ENCODE data around the gene TPGS1. TPM values are rescaled to one million over a fixed set of nuclear protein-coding genes. Genes with fewer than 3 reads are reported as not detected.

The TPGS1 gene
- total and polyA plus RNA-seq, 2 donors: 14.3 to 20.4 TPM

DNA sequence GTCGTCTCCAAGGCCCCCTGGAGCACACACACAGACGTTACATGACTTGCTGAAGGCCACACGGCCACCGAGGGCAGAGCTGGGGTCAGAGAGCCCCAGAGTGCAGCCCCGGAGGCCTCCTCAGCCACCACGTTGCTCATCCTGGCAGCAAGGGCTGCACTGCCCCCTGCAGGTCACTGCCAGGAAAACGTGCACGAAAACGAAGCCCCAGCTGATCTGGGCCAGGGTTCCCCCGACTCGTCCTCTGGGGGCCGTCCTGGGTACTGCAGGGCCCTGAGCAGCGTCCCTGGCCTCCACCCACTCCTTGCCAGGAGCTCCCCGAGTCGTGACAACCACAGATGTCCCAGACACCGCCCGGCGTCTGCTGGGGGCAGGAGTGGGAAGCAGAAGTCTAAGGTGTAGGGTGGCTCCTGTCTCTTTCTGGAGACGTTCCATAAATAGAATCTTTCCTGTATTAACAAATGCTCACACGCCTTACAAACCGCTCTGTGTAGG, 3.4 kb downstream of the TPGS1 start:
- Histone ChIP-seq H3K27me3 (ENCODE audit: control insufficient read depth in 2 of 2, insufficient read depth in 1 of 2, low read length in 1 of 2) (peaks cover 0 to 14% of the 10 kb centered on the region in 2 donors), H3K36me3 (ENCODE audit: control insufficient read depth in 2 of 2, insufficient read depth in 2 of 2, low read length in 1 of 2) (peaks cover 2 to 6% of the 10 kb centered on the region in 2 donors), H3K4me3 (ENCODE audit: low read length in 2 of 2) (peak overlapping the region; percentile 16 to 23), H3K27ac (ENCODE audit: low read depth in 1 of 2, low read length in 1 of 2) (peak overlapping the region; percentile 98), H3K9me3 (ENCODE audit: control insufficient read depth in 2 of 2, insufficient read depth in 1 of 2, low read length in 1 of 2) (peaks cover 1 to 22% of the 10 kb centered on the region in 2 donors), H3K4me1 (ENCODE audit: control insufficient read depth in 2 of 2, insufficient read depth in 2 of 2, low read length in 2 of 2) (peaks cover 16 to 59% of the 10 kb centered on the region in 2 donors)
- WGBS: 5% methylated on average over 21 of the region's 21 CpGs
- DNase-seq (ENCODE audit: low read depth in 6 of 9, low spot score in 9 of 9): peak; percentile 70 to 95 (median 86)

GRCh38 chr19:511101-511851, 4.0 kb downstream of the TPGS1 start:
- 2% methylated on average over 30 of the region's 30 CpGs for WGBS
- H3K27ac ChIP-seq (ENCODE audit: low read depth in 1 of 2, low read length in 1 of 2): peak overlapping the region; percentile 98
- peaks cover 2 to 6% of the 10 kb centered on the region in 2 donors for H3K36me3 ChIP-seq (ENCODE audit: control insufficient read depth in 2 of 2, insufficient read depth in 2 of 2, low read length in 1 of 2)
- H3K4me1 ChIP-seq (ENCODE audit: control insufficient read depth in 2 of 2, insufficient read depth in 2 of 2, low read length in 2 of 2): peaks cover 16 to 57% of the 10 kb centered on the region in 2 donors
- peak overlapping the region; percentile 16 to 23 for H3K4me3 ChIP-seq (ENCODE audit: low read length in 2 of 2)
- peak; percentile 73 to 95 (median 84) for DNase-seq (ENCODE audit: low read depth in 6 of 9, low spot score in 9 of 9)
- peaks cover 1 to 22% of the 10 kb centered on the region in 2 donors for H3K9me3 ChIP-seq (ENCODE audit: control insufficient read depth in 2 of 2, insufficient read depth in 1 of 2, low read length in 1 of 2)
- H3K27me3 ChIP-seq (ENCODE audit: control insufficient read depth in 2 of 2, insufficient read depth in 1 of 2, low read length in 1 of 2): peaks cover 0 to 14% of the 10 kb centered on the region in 2 donors

DNA sequence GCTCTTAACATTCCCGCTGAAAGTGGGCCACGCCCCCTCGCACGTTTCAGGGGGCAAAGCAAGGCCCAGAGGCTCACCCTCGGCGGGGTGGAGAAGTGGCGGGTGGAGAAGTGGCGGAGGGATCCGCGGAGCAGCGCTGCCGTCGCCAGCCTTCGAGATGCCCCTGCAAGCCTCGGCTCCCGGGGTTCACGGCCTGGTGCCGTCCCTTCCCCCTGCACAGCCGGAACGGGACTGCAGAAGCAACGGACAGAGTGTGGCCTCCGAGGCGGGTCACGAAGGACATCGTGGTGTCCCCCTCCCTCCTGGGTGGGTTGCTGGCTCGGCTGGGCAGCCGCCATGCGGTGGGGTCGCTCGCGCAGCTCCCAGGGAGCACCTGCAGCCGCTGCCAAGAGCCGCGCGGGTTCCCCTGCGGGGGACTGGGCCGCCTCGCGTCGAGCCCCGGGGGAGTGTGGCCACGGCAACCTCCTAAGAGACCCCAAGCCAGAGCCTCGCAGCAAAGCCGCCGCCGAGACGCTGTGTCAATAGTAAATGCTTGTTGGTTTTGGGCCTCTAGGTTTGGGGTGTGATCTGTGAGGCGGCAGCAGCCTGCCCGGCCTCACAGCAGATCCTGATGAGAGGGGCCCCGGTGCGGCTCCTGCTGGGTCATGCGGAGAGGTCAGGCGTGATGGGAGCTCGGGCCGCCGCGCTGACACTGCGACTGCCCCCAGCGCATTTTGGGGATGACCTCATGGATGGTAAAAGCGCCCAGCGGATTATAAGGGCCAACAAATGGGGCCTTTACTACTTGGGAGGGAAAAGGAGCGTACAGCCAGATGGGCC, 5.5 kb downstream of the TPGS1 start:
- H3K27ac ChIP-seq (ENCODE audit: low read depth in 1 of 2, low read length in 1 of 2): peak overlapping the region in 1 of 2 donors; percentile 36
- peaks cover 1 to 22% of the 10 kb centered on the region in 2 donors for H3K9me3 ChIP-seq (ENCODE audit: control insufficient read depth in 2 of 2, insufficient read depth in 1 of 2, low read length in 1 of 2)
- no peak for DNase-seq (ENCODE audit: low read depth in 6 of 9, low spot score in 9 of 9)
- peaks cover 0 to 14% of the 10 kb centered on the region in 2 donors for H3K27me3 ChIP-seq (ENCODE audit: control insufficient read depth in 2 of 2, insufficient read depth in 1 of 2, low read length in 1 of 2)
- peaks cover 16 to 53% of the 10 kb centered on the region in 2 donors for H3K4me1 ChIP-seq (ENCODE audit: control insufficient read depth in 2 of 2, insufficient read depth in 2 of 2, low read length in 2 of 2)
- 67% methylated on average over 62 of the region's 62 CpGs for WGBS
- no peak overlapping the region for H3K4me3 ChIP-seq (ENCODE audit: low read length in 2 of 2)
- H3K36me3 ChIP-seq (ENCODE audit: control insufficient read depth in 2 of 2, insufficient read depth in 2 of 2, low read length in 1 of 2): peaks cover 2 to 6% of the 10 kb centered on the region in 2 donors

GRCh38 chr19:513368-514165, 6.3 kb downstream of the TPGS1 start:
- WGBS: 94% methylated on average over 10 of the region's 10 CpGs
- peaks cover 10 to 45% of the 10 kb centered on the region in 2 donors for H3K4me1 ChIP-seq (ENCODE audit: control insufficient read depth in 2 of 2, insufficient read depth in 2 of 2, low read length in 2 of 2)
- H3K9me3 ChIP-seq (ENCODE audit: control insufficient read depth in 2 of 2, insufficient read depth in 1 of 2, low read length in 1 of 2): peaks cover 1 to 22% of the 10 kb centered on the region in 2 donors
- no peak overlapping the region for H3K4me3 ChIP-seq (ENCODE audit: low read length in 2 of 2)
- no peak for DNase-seq (ENCODE audit: low read depth in 6 of 9, low spot score in 9 of 9)
- peaks cover 0 to 17% of the 10 kb centered on the region in 2 donors for H3K27me3 ChIP-seq (ENCODE audit: control insufficient read depth in 2 of 2, insufficient read depth in 1 of 2, low read length in 1 of 2)
- peaks cover 2 to 6% of the 10 kb centered on the region in 2 donors for H3K36me3 ChIP-seq (ENCODE audit: control insufficient read depth in 2 of 2, insufficient read depth in 2 of 2, low read length in 1 of 2)
- no peak overlapping the region for H3K27ac ChIP-seq (ENCODE audit: low read depth in 1 of 2, low read length in 1 of 2)

GRCh38 chr19:514166-514663, 6.9 kb downstream of the TPGS1 start:
- DNase-seq (ENCODE audit: low read depth in 6 of 9, low spot score in 9 of 9): no peak
- Histone ChIP-seq H3K4me3 (ENCODE audit: low read length in 2 of 2) (no peak overlapping the region), H3K27ac (ENCODE audit: low read depth in 1 of 2, low read length in 1 of 2) (no peak overlapping the region)

DNA sequence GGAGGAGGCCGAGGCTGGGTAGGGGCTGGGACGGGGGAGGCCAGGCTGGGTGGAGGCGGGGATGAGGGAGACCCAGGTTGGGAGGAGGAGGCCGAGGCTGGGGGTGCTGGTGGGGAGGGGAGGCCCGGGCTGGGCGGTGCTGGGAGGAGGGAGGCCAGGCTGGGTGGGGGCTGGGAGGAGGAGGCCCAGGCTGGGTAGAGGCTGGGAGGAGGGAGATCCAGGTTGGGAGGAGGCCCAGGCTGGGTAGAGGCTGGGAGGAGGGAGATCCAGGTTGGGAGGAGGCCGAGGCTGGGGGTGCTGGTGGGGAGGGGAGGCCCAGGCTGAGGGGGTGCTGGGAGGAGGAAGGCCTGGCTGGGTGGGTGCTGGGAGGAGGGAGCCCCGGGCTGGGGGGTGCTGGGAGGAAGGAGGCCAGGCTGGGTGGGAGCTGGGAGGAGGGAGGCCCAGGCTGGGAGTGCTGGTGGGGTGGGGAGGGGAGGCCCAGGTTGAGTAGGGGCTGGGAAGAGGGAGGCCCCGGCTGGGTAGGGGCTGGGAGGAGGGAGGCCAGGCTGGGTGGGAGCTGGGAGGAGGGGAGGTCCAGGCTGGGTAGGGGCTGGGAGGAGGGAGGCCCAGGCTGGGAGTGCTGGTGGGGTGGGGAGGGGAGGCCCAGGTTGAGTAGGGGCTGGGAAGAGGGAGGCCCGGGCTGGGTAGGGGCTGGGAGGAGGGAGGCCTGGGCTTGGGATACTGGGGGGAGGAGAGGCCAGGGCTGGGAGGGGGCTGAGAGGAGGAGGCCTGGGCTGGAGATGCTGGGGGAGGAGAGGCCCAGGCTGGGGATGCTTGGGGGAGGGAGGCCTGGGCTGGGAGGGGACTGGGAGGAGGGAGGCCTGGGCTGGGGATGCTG, 10.7 kb downstream of the TPGS1 start:
- no peak overlapping the region for H3K4me3 ChIP-seq (ENCODE audit: low read length in 2 of 2)
- DNase-seq (ENCODE audit: low read depth in 6 of 9, low spot score in 9 of 9): no peak
- no peak overlapping the region for H3K27ac ChIP-seq (ENCODE audit: low read depth in 1 of 2, low read length in 1 of 2)
- peaks cover 3 to 26% of the 10 kb centered on the region in 2 donors for H3K9me3 ChIP-seq (ENCODE audit: control insufficient read depth in 2 of 2, insufficient read depth in 1 of 2, low read length in 1 of 2)
- peaks cover 0 to 5% of the 10 kb centered on the region in 2 donors for H3K4me1 ChIP-seq (ENCODE audit: control insufficient read depth in 2 of 2, insufficient read depth in 2 of 2, low read length in 2 of 2)
- no peaks in the 10 kb centered on the region for H3K36me3 ChIP-seq (ENCODE audit: control insufficient read depth in 2 of 2, insufficient read depth in 2 of 2, low read length in 1 of 2)
- WGBS: 71% methylated on average over 10 of the region's 10 CpGs
- H3K27me3 ChIP-seq (ENCODE audit: control insufficient read depth in 2 of 2, insufficient read depth in 1 of 2, low read length in 1 of 2): peaks cover 7 to 23% of the 10 kb centered on the region in 2 donors

More at GRCh38 chr19:514166-514663, 6.9 kb downstream of the TPGS1 start:
- H3K9me3 ChIP-seq (ENCODE audit: control insufficient read depth in 2 of 2, insufficient read depth in 1 of 2, low read length in 1 of 2): peaks cover 3 to 22% of the 10 kb centered on the region in 2 donors
- H3K36me3 ChIP-seq (ENCODE audit: control insufficient read depth in 2 of 2, insufficient read depth in 2 of 2, low read length in 1 of 2): peaks cover 2 to 6% of the 10 kb centered on the region in 2 donors
- 98% methylated on average over 9 of the region's 9 CpGs for WGBS
- peaks cover 10 to 38% of the 10 kb centered on the region in 2 donors for H3K4me1 ChIP-seq (ENCODE audit: control insufficient read depth in 2 of 2, insufficient read depth in 2 of 2, low read length in 2 of 2)
- H3K27me3 ChIP-seq (ENCODE audit: control insufficient read depth in 2 of 2, insufficient read depth in 1 of 2, low read length in 1 of 2): peaks cover 2 to 20% of the 10 kb centered on the region in 2 donors

DNA sequence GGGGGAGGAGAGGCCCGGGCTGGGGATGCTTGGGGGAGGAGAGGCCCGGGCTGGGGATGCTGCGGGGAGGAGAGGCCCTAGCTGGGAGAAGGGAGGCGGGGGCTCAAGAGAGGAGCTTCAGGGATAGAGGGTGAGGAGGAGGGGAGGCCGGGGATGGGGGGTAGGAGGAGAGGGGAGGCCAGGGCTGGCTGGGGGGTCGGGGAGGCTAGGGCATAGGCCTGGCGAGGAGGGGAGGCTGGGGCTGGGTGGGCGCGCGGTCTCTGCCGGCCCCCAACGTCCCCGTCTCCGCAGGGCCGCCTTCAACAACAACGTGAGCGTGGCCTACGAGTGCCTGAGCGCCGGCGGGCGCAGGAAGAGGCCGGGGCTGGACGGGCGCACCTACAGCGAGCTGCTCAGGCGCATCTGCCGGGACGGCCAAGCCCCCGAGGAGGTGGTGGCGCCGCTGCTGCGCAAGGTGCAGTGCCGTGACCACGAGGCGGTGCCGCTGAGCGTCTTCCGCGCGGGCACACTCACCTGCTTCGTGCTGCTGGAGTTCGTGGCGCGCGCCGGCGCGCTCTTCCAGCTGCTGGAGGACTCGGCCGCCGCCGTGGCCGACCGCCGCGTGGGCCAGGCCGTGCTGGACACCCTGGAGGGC, 11.4 kb downstream of the TPGS1 start:
- Histone ChIP-seq H3K9me3 (ENCODE audit: control insufficient read depth in 2 of 2, insufficient read depth in 1 of 2, low read length in 1 of 2) (peaks cover 1 to 23% of the 10 kb centered on the region in 2 donors), H3K4me1 (ENCODE audit: control insufficient read depth in 2 of 2, insufficient read depth in 2 of 2, low read length in 2 of 2) (no peaks in the 10 kb centered on the region), H3K36me3 (ENCODE audit: control insufficient read depth in 2 of 2, insufficient read depth in 2 of 2, low read length in 1 of 2) (no peaks in the 10 kb centered on the region), H3K27ac (ENCODE audit: low read depth in 1 of 2, low read length in 1 of 2) (no peak overlapping the region), H3K27me3 (ENCODE audit: control insufficient read depth in 2 of 2, insufficient read depth in 1 of 2, low read length in 1 of 2) (peaks cover 7 to 18% of the 10 kb centered on the region in 2 donors), H3K4me3 (ENCODE audit: low read length in 2 of 2) (no peak overlapping the region)
- WGBS: 23% methylated on average over 58 of the region's 58 CpGs
- peak in 2 of 9 donors; percentile 50 to 56 for DNase-seq (ENCODE audit: low read depth in 6 of 9, low spot score in 9 of 9)

Data from thymus (tissue), 11 donors.